Measurements from ENCODE around the gene AKAP11. TPM values are rescaled to one million over a fixed set of nuclear protein-coding genes. Genes with fewer than 3 reads are reported as not detected.
A peak's percentile ranks its signal among the peaks of the same experiment; 100 is the strongest.

Gene AKAP11
- total and polyA plus RNA-seq, 9 of the 15 experiments (the other 6 are each of a cell fraction or from before 2014, with no cell fraction given): 2.2 to 31.3 (median 10.9) TPM

- TF ChIP-seq IRF1 (CRISPR knock-in tag; IDR thresholded peaks at IDR 0.05; ENCODE audit: borderline replicate concordance) (no peak), JUND (IDR thresholded peaks at IDR 0.05; ENCODE audit: borderline replicate concordance, low read depth, low read length) (peak; percentile 8; the same call in 1 of the 2 replicates), JUND (tag; IDR thresholded peaks at IDR 0.05; ENCODE audit: borderline replicate concordance, low read depth, low read length) (no peak), HCFC1 (IDR thresholded peaks at IDR 0.05; ENCODE audit: low read depth, low read length) (no peak), FOSL1 (tag; conservative IDR thresholded peaks at IDR 0.05) (peak; percentile 40; the same call in 1 of the 2 replicates), ZNF274 (IDR thresholded peaks at IDR 0.05; ENCODE audit: borderline replicate concordance, low read depth, low read length) (no peak), MXD1 (CRISPR knock-in tag; IDR thresholded peaks at IDR 0.05; ENCODE audit: borderline replicate concordance, poor library complexity, severe bottlenecking) (no peak)
These were observed 7.1 kb downstream of the AKAP11 start (continued) for GRCh38 chr13:42279080-42279479.

GRCh38 chr13:42279986-42280385 is 8.0 kb downstream of the AKAP11 start:
- H3K4me1 ChIP-seq (replicated peaks in 1 of 2; ENCODE audit: control insufficient read depth in 2 of 2, insufficient read depth in 2 of 2, low read length in 2 of 2): peaks cover 8 to 30% of the 10 kb centered on the region in 2 experiments
- no peaks in the 10 kb centered on the region for H3K9me3 ChIP-seq (replicated peaks; ENCODE audit: control insufficient read depth, insufficient read depth, low read depth, low read length)
- no TSS peak for BruUV-seq (replicated peaks)
- FAIRE-seq (no peak), ATAC-seq (peak; percentile 7; the same call in 2 of the 3 replicates), DNase-seq (ENCODE audit: extremely low read depth in 1 of 4, low spot score in 3 of 4) (no peak)
- in situ Hi-C loops (cut with MboI) (no loop called here), intact Hi-C loops (cut with micrococcal nuclease) (loop anchor here (10.0 kb wide), 1 partner anchor 235 kb away; the partner anchor contains the start of gene DGKH)
- H2AFZ ChIP-seq (ENCODE audit: low read depth, low read length): no peak overlapping the region
- H3K79me2 ChIP-seq (ENCODE audit: control insufficient read depth, insufficient read depth, low read length): peaks cover 100% of the 10 kb centered on the region
- POLR2A ChIA-PET: interaction anchor here (0.8 to 1.3 kb wide), 2 partner anchors 22 to 47 kb away, joined by 3 read pairs; no protein-coding TSS in a partner anchor
- H3K36me3 ChIP-seq (ENCODE audit: control insufficient read depth, insufficient read depth, low read length): peaks cover 4% of the 10 kb centered on the region; the same call in 1 of the 3 replicates
- CTCF ChIA-PET (ENCODE audit: low intra/inter-chr PET ratio): no interaction called here
- no peak overlapping the region for H3K4me3 ChIP-seq
- peak overlapping the region in 1 of 2 experiments; percentile 45; a peak in 2 of 4 replicates for H3K9ac ChIP-seq (ENCODE audit: insufficient read depth in 1 of 2, low read depth in 2 of 2, low read length in 2 of 2)
- H3K27ac ChIP-seq (ENCODE audit: extremely low read depth, low read depth, low read length): peak overlapping the region; percentile 51
- peak overlapping the region; percentile 51 for H3K4me2 ChIP-seq (ENCODE audit: insufficient read depth, low read length)
- no peaks in the 10 kb centered on the region for H3K9me1 ChIP-seq (ENCODE audit: control insufficient read depth, insufficient read depth, low read length)
- no peaks in the 10 kb centered on the region for H3K27me3 ChIP-seq (ENCODE audit: control insufficient read depth in 2 of 2, insufficient read depth in 2 of 2, low read length in 2 of 2)
- TF ChIP-seq ZNF3 (CRISPR knock-in tag; IDR thresholded peaks at IDR 0.05): no peak
- no peak for TF ChIP-seq WHSC1 (IDR thresholded peaks at IDR 0.05; ENCODE audit: low read length)
- TF ChIP-seq FOXP4 (CRISPR knock-in tag; IDR thresholded peaks at IDR 0.05; ENCODE audit: borderline replicate concordance): no peak
- TF ChIP-seq DMBX1 (CRISPR knock-in tag; IDR thresholded peaks at IDR 0.05; ENCODE audit: borderline replicate concordance): no peak
- TF ChIP-seq ZNF146 (CRISPR knock-in tag; IDR thresholded peaks at IDR 0.05; ENCODE audit: unreplicated experiment): no peak
- no peak for TF ChIP-seq ARID1B (IDR thresholded peaks at IDR 0.05)
- no peak for TF ChIP-seq NCOA1 (IDR thresholded peaks at IDR 0.05; ENCODE audit: low read depth)
- no peak for TF ChIP-seq SETDB1 (IDR thresholded peaks at IDR 0.05; ENCODE audit: low read length)
- TF ChIP-seq TBP (optimal IDR thresholded peaks at IDR 0.05; ENCODE audit: low read depth, low read length): no peak
- no peak for TF ChIP-seq FIP1L1 (IDR thresholded peaks at IDR 0.05; ENCODE audit: low read depth, low read length, poor library complexity, severe bottlenecking)
- no peak for TF ChIP-seq GTF2F1 (IDR thresholded peaks at IDR 0.05; ENCODE audit: low read depth, low read length)
- no peak for TF ChIP-seq U2AF2 (optimal IDR thresholded peaks at IDR 0.05; ENCODE audit: low read depth, low read length)
- WGBS (ENCODE audit: insufficient coverage, low coverage, missing lambda C conversion rate): 0% methylated on average over 1 of the region's 1 CpG
- peaks cover 4% of the 10 kb centered on the region; the same call in 1 of the 2 replicates for H4K20me1 ChIP-seq (replicated peaks; ENCODE audit: control insufficient read depth, insufficient read depth, low read length)

All from K562 (cell line).